NCI-H82 treated with DMSO at 0.1 percent for 48 hours (cell line): Measurements from ENCODE around the gene ANKIB1.
"Not testable (repeated sequence)": the region's sequence is repeated elsewhere in the genome, so short reads cannot be mapped to it uniquely, and the experiment has no call there.

Source experiments
- DNase-seq: peaks from one replicate; lab custom pipeline; 2025; ENCODE audit not compliant: unreplicated experiment; lab: John Stamatoyannopoulos, UW

The ANKIB1 gene

GRCh38 chr7:92325858-92326257 lies 80.1 kb downstream of the ANKIB1 start:
- DNase-seq: no peak

DNA sequence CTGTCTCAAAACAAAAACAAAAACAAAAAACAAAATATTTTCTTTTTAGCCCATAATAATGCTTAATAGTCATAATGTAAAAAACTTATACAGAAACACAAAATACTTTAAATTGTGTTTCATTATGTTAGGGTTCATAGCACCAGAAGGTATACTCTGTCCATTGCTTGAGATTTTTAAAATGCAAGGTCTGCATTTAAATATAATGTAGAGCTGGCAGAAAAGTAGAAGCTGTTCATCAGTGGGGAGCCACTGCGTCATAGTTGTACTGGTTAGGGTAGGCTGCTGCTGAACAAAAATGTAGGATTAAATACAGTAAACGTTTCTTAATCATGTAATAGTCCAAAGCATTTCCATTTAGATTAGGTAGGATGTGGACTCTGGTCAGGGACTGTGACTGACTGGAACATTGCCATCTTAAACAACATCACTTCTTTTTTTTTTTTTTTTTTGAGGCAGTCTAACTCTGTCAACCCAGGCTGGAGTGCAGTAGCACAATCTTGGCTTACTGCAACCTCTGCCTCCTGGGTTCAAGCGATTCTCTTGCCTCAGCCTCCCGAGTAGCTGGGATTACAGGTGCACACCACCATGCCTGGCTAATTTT lies 85.2 kb downstream of the ANKIB1 start:
- DNase-seq: no peak

GRCh38 chr7:92331508-92331907 lies 85.7 kb downstream of the ANKIB1 start:
- no peak for DNase-seq

DNA sequence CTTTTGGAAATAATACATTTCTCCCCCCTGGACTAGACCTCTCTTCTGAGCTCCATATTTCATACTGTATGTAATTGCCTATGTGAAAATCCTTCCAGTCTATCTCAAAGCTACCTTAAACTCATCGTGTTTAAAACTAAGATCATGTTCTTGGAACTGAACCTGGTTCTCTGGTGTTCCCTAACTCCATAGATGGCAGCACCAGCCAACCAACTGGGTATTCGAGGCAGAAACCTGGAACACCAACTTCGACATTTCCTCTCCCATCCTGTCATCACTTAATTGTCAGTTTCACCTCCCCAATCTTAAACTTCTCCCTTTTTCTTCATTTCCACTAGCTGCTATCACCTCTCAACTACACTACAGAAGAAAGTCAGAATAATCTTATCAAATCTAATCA lies 87.0 kb downstream of the ANKIB1 start:
- no peak for DNase-seq

GRCh38 chr7:92333866-92334265 lies 88.1 kb downstream of the ANKIB1 start:
- no peak for DNase-seq

GRCh38 chr7:92335574-92335973 lies 89.8 kb downstream of the ANKIB1 start:
- DNase-seq: no peak

DNA sequence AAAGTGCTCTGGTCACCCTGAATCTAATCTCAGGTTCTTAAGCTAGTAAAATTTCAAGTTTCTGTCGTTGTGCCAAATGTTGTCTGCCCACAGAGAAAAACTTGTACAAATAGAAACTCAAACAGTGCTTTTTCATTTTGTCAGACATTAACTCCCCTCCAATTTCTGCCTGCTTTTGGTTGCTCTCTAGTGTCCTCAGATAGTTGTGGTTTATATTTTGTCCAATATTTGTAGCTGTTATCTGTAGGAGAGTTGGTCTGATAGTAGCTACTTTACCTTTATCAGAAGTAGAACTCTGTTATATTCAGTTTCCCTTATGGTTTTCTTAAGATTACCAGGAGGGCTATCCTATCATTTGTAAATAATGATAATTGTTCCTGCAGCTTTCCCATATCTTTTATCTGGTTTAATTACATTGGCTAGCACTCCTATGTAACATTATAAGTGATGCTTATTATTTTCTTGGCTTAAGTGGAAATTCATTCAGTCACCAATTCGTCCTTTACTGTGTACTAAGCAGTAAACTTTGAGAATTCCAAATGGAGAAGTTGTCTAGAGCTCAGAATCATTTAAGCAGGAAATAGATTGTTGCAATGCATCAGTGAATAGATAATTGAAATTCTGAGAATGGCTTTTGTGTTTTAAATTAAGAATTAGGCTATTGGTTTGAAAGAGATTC lies 91.0 kb downstream of the ANKIB1 start:
- DNase-seq: no peak

GRCh38 chr7:92340016-92340415 lies 94.2 kb downstream of the ANKIB1 start:
- no peak for DNase-seq

DNA sequence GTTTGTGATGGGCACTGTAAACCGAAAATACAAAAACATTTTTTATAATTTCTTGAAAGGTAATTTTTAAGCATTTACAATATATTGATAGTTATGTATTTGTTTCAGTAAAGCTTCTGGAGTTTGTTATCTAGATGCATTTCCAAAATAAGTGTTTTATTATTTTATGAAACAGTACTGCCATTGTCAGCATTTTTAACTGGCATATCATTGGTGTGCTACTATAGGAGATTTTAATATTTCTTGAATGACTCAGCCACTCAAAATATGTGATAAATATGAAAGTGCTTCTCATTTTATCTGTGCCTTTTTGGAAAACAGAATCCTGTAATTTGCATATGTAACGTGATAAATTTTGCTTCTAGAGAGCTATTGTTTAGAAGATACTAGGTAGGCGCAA lies 97.9 kb downstream of the ANKIB1 start:
- no peak for DNase-seq

DNA sequence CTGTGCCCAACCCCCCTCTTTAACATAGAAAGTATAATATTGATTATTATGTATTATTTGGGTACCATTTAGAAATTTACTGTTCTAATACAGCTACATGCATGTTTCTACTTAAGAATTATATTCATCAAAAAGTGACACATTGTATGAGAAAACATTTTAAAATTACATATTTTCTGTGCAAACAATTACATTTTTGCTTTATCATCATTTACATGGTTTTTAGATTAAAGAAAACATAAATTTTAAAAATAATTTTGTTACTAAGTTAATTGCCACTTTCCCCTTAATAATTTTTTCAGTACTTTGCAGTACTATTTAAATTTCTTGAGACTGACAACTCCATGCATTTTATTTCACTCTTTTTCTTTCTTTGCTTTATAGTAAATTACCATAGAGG lies 106.2 kb downstream of the ANKIB1 start:
- no peak for DNase-seq

- DNase-seq: no peak
These were observed 108.4 kb downstream of the ANKIB1 start for GRCh38 chr7:92354214-92354613.

- DNase-seq: no peak
These were observed 110.6 kb downstream of the ANKIB1 start for GRCh38 chr7:92356406-92356805.

DNA sequence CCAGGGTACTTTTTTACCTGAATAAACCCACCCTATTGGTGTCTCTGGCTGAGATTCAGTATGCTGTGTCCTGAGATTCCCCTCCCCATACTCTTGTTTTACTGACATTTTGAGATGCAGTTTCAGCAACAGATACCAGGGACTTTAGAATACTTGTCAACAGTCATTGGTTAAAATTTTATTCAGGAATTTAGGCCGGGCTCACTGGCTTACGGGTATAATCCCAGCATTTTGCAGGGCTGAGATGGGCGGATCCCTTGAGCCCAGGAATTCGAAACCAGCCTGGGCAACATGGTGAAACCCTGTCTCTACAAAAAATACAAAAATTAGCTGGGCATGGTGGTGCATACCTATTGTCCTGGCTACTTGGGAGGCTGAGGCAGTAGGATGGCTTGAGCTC lies 111.5 kb downstream of the ANKIB1 start:
- no peak for DNase-seq

DNA sequence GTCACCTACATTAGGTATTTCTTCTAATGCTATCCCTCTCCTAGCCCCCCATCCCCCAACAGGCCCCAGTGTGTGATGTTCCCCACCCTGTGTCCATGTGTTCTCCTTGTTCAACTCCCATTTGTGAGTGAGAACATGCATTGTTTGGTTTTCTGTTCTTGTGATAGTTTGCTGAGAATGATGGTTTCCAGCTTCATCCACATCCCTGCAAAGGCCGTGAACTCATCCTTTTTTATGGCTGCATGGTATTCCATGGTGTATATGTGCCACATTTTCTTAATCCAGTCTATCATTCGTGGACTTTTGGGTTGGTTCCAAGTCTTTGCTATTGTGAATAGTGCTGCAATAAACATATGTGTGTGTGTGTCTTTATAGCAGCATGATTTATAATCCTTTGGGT lies 113.4 kb downstream of the ANKIB1 start:
- DNase-seq: not testable (repeated sequence)

GRCh38 chr7:92359801-92360200 lies 114.0 kb downstream of the ANKIB1 start:
- DNase-seq: no peak

- no peak for DNase-seq
These were observed 114.6 kb downstream of the ANKIB1 start for GRCh38 chr7:92360387-92360786.

- DNase-seq: no peak
These were observed 116.4 kb downstream of the ANKIB1 start for GRCh38 chr7:92362131-92362530.

GRCh38 chr7:92366730-92367129 lies 121.0 kb downstream of the ANKIB1 start:
- DNase-seq: no peak

DNA sequence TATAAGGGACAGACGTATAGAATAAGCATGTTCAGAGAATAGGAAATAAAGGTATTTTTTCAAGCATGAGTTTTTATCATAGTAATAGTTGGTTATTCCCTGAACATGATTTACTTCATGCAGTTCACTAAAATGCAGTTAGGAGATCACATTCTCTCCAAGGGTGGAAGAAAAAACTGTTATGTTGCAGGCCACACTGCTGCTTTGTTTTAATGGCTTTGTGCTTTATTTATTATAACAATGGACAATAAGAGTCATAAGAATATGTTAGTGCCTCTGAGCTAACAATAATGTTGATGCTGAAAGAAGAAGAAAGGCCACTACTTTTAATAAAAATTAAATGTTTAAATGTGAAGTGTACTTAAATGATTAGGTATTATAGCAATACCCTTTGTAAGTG lies 123.0 kb downstream of the ANKIB1 start:
- DNase-seq: no peak

- DNase-seq: no peak
These were observed 129.2 kb downstream of the ANKIB1 start for GRCh38 chr7:92375013-92375412.

DNA sequence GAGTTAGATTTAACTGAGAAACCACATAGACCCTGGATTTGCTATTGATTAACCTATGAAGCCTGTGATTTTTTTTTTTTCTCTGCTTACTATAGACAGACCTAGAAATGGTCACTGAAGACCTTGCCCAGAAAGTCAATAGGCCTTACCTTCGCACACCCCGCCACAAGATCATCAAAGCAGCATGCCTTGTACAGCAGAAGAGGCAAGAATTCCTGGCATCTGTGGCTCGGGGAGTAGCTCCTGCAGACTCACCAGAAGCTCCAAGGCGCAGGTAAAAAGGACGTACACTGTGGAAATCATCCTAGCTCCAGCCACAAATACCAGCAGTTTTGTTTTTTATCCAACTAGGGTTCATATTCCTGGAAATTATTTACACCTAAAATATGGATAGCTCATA lies 145.3 kb downstream of the ANKIB1 start:
- DNase-seq: no peak

GRCh38 chr7:92397542-92397941 lies 151.8 kb downstream of the ANKIB1 start:
- DNase-seq: no peak

DNA sequence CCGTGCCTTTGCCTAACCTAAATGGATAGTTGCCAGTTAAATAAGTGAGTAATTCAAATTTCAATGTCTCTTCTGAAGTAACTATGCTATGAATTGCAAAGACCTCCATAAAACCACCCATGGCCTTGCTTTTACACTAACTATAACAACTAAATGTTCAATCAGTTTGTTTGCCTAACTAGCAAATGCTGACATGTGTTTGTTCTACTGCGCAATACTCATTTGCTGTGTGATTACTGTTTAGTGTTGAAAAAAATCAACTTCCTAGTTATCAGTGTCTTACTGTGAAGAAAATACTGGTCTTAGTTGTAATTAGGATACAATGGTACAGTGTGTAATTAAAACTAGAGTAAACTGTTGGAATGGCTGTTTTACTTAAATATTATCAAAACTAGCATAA lies 154.2 kb downstream of the ANKIB1 start:
- DNase-seq: no peak
